ENCODE results near the gene DHX38.

DHX38 gene

GRCh38 chr16:72122308-72122707, 28.7 kb downstream of the DHX38 start:
- Histone ChIP-seq H3K9me3 (ENCODE audit: insufficient read depth, low read depth, low read length) (no peaks in the 10 kb centered on the region), H3F3A (ENCODE audit: low read depth) (no peaks in the 10 kb centered on the region), H3K9me2 (replicated peaks; ENCODE audit: low read depth, low read length) (no peaks in the 10 kb centered on the region), H3K9ac (ENCODE audit: low read depth, low read length, poor library complexity, severe bottlenecking) (no peak overlapping the region), H2AFZ (ENCODE audit: low read length) (no peak overlapping the region), H3K27me3 (ENCODE audit: insufficient read depth, low read length, poor library complexity, severe bottlenecking) (no peaks in the 10 kb centered on the region), H4K20me1 (ENCODE audit: insufficient read depth, low read length, poor library complexity, severe bottlenecking) (no peaks in the 10 kb centered on the region), H3K79me2 (ENCODE audit: insufficient read depth, low read length) (no peaks in the 10 kb centered on the region), H3K4me3 (ENCODE audit: low read length, poor library complexity, severe bottlenecking) (no peak overlapping the region), H3K36me3 (ENCODE audit: insufficient read depth, low read length) (no peaks in the 10 kb centered on the region), H3K4me1 (ENCODE audit: insufficient read depth, low read length, poor library complexity, severe bottlenecking) (no peaks in the 10 kb centered on the region), H3K4me2 (ENCODE audit: low read depth, low read length, poor library complexity, severe bottlenecking) (no peak overlapping the region)
- no peak for TF ChIP-seq CTCF (conservative IDR thresholded peaks at IDR 0.05; ENCODE audit: low read length)
- no peak for TF ChIP-seq EZH2phosphoT487 (IDR thresholded peaks at IDR 0.05; ENCODE audit: borderline replicate concordance)

- Histone ChIP-seq H3K36me3 (ENCODE audit: insufficient read depth, low read length) (no peaks in the 10 kb centered on the region), H4K20me1 (ENCODE audit: insufficient read depth, low read length, poor library complexity, severe bottlenecking) (no peaks in the 10 kb centered on the region), H2AFZ (ENCODE audit: low read length) (no peak overlapping the region), H3K79me2 (ENCODE audit: insufficient read depth, low read length) (no peaks in the 10 kb centered on the region), H3F3A (ENCODE audit: low read depth) (no peaks in the 10 kb centered on the region), H3K27me3 (ENCODE audit: insufficient read depth, low read length, poor library complexity, severe bottlenecking) (no peaks in the 10 kb centered on the region), H3K9me3 (ENCODE audit: insufficient read depth, low read depth, low read length) (no peaks in the 10 kb centered on the region), H3K9ac (ENCODE audit: low read depth, low read length, poor library complexity, severe bottlenecking) (no peak overlapping the region), H3K9me2 (replicated peaks; ENCODE audit: low read depth, low read length) (no peaks in the 10 kb centered on the region), H3K4me1 (ENCODE audit: insufficient read depth, low read length, poor library complexity, severe bottlenecking) (no peaks in the 10 kb centered on the region), H3K4me2 (ENCODE audit: low read depth, low read length, poor library complexity, severe bottlenecking) (no peak overlapping the region), H3K4me3 (ENCODE audit: low read length, poor library complexity, severe bottlenecking) (no peak overlapping the region)
- no peak for TF ChIP-seq EZH2phosphoT487 (IDR thresholded peaks at IDR 0.05; ENCODE audit: borderline replicate concordance)
- TF ChIP-seq CTCF (conservative IDR thresholded peaks at IDR 0.05; ENCODE audit: low read length) = no peak
Observed at GRCh38 chr16:72122916-72123315, 29.3 kb downstream of the DHX38 start.

- Histone ChIP-seq H3K9me2 (replicated peaks; ENCODE audit: low read depth, low read length) (no peaks in the 10 kb centered on the region), H3K79me2 (ENCODE audit: insufficient read depth, low read length) (no peaks in the 10 kb centered on the region), H3K9ac (ENCODE audit: low read depth, low read length, poor library complexity, severe bottlenecking) (no peak overlapping the region), H2AFZ (ENCODE audit: low read length) (no peak overlapping the region), H4K20me1 (ENCODE audit: insufficient read depth, low read length, poor library complexity, severe bottlenecking) (no peaks in the 10 kb centered on the region), H3K4me2 (ENCODE audit: low read depth, low read length, poor library complexity, severe bottlenecking) (no peak overlapping the region), H3K9me3 (ENCODE audit: insufficient read depth, low read depth, low read length) (no peaks in the 10 kb centered on the region), H3F3A (ENCODE audit: low read depth) (no peaks in the 10 kb centered on the region), H3K4me3 (ENCODE audit: low read length, poor library complexity, severe bottlenecking) (no peak overlapping the region), H3K36me3 (ENCODE audit: insufficient read depth, low read length) (no peaks in the 10 kb centered on the region), H3K4me1 (ENCODE audit: insufficient read depth, low read length, poor library complexity, severe bottlenecking) (no peaks in the 10 kb centered on the region), H3K27me3 (ENCODE audit: insufficient read depth, low read length, poor library complexity, severe bottlenecking) (no peaks in the 10 kb centered on the region)
- TF ChIP-seq EZH2phosphoT487 (IDR thresholded peaks at IDR 0.05; ENCODE audit: borderline replicate concordance) (no peak), CTCF (conservative IDR thresholded peaks at IDR 0.05; ENCODE audit: low read length) (no peak)
Observed at GRCh38 chr16:72123426-72123825, 29.8 kb downstream of the DHX38 start.

Data from Loucy (cell line).